B cell (primary cell): ENCODE data around the gene B4GALT7. TPM values are rescaled to one million over a fixed set of nuclear protein-coding genes. Genes with fewer than 3 reads are reported as not detected.
"Not testable (repeated sequence)": the region's sequence is repeated elsewhere in the genome, so short reads cannot be mapped to it uniquely, and the experiment has no call there.

Source experiments
- ATAC-seq: fragments of 200-7000 bp; cut with Tn5 transposase; one replicate; pipeline ENCODE4 v1.10.0; 2021; ENCODE audit warnings: low read depth, mild to moderate bottlenecking, moderate number of reproducible peaks, moderate library complexity
- CTCF ChIA-PET: fragments of 350-600 bp; sonication (Branson Sonifier 250); formaldehyde crosslinking; loops from one replicate; lab custom pipeline; 2021; ENCODE audit warnings: antibody characterized with exemption, inconsistent platforms; lab: Charles Lee
- POLR2A ChIA-PET: fragments of 350-600 bp; sonication (Branson Sonifier 250); formaldehyde crosslinking; loops from one replicate; lab custom pipeline; 2021; ENCODE audit warnings: antibody characterized with exemption; lab: Charles Lee
- DNase-seq: peaks from one replicate; pipeline ENCODE4 v3.0.0; 2013
- H2AFZ ChIP-seq: 2 replicates; pipeline ENCODE4 v1.6.1; 2012; ENCODE audit warnings: mild to moderate bottlenecking, low read depth, low read length; ENCODE audit not compliant: insufficient read depth, poor library complexity, severe bottlenecking
- H3K27ac ChIP-seq, 2 donors: 1 replicate in 1 of 2; 2 replicates in 1 of 2; pipeline ENCODE4 v1.5.1; 2012 to 2013; ENCODE audit warnings: low read length in 2 of 2, mild to moderate bottlenecking in 2 of 2, moderate library complexity in 1 of 2
- H3K27me3 ChIP-seq, 4 experiments: fragments of 200-600 bp in 1 of 4; sonication (generic) in 1 of 4; replicated peaks in 1 of 4; 1 replicate in 2 of 4; 2 replicates in 2 of 4; pipeline versions ENCODE4 v1.6.1 to v1.7.0; 2013 to 2016; ENCODE audit warnings: low read length in 3 of 4, mild to moderate bottlenecking in 2 of 4, mixed read lengths in 1 of 4, moderate library complexity in 1 of 4; ENCODE audit not compliant: insufficient read depth in 4 of 4, control insufficient read depth in 3 of 4; ENCODE audit errors: control extremely low read depth in 1 of 4
- H3K36me3 ChIP-seq, 2 experiments: replicated peaks in 1 of 2; 1 replicate in 1 of 2; 2 replicates in 1 of 2; pipeline versions ENCODE4 v1.6.1 to v1.7.1; 2013; ENCODE audit warnings: low read length in 1 of 2; ENCODE audit not compliant: insufficient read depth in 2 of 2, control insufficient read depth in 1 of 2; ENCODE audit errors: control extremely low read depth in 1 of 2, extremely low read depth in 1 of 2
- H3K4me1 ChIP-seq, 2 donors: fragments of 200-600 bp in 1 of 2; sonication (generic) in 1 of 2; 1 replicate in 1 of 2; 2 replicates in 1 of 2; pipeline versions ENCODE4 v1.5.1 to v1.6.1; 2013 to 2017; ENCODE audit warnings: low read length in 2 of 2; ENCODE audit not compliant: control insufficient read depth in 2 of 2, insufficient read depth in 2 of 2
- H3K4me2 ChIP-seq: replicated peaks from 2 replicates; pipeline ENCODE3; 2012; ENCODE audit warnings: mild to moderate bottlenecking, low read depth, low read length; ENCODE audit not compliant: poor library complexity, severe bottlenecking
- H3K4me3 ChIP-seq, 5 experiments: fragments of 200-600 bp in 1 of 5; sonication (generic) in 1 of 5; 1 replicate in 3 of 5; 2 replicates in 2 of 5; pipeline versions ENCODE4 v1.5.1 to v1.7.0; 2011 to 2016; ENCODE audit warnings: low read length in 4 of 5, mild to moderate bottlenecking in 4 of 5, low read depth in 2 of 5, control low read depth in 1 of 5, moderate library complexity in 1 of 5; ENCODE audit not compliant: insufficient read depth in 1 of 5; ENCODE audit errors: control extremely low read depth in 1 of 5, extremely low read depth in 1 of 5
- H3K79me2 ChIP-seq: fragments of 200-600 bp; sonication (generic); one replicate; pipeline ENCODE4 v1.6.0; 2016; ENCODE audit warnings: low read length; ENCODE audit not compliant: control insufficient read depth, insufficient read depth
- H3K9ac ChIP-seq: fragments of 200-600 bp; sonication (generic); 2 replicates; pipeline ENCODE4 v1.6.1; 2017; ENCODE audit warnings: mild to moderate bottlenecking, low read length, moderate library complexity
- H3K9me3 ChIP-seq, 3 donors: one replicate each; pipeline versions ENCODE4 v1.6.1 to v1.7.1; 2013; ENCODE audit warnings: low read length in 2 of 3; ENCODE audit not compliant: control insufficient read depth in 2 of 3, insufficient read depth in 1 of 3; ENCODE audit errors: control extremely low read depth in 1 of 3
- H4K20me1 ChIP-seq: 2 replicates; pipeline ENCODE4 v1.6.0; 2012; ENCODE audit warnings: mild to moderate bottlenecking, low read length; ENCODE audit not compliant: insufficient read depth, control insufficient read depth, poor library complexity, severe bottlenecking
- H3K27ac Mint-ChIP-seq: one replicate; pipeline ENCODE4 v1.8.0; 2021; ENCODE audit warnings: mixed read lengths
- H3K27me3 Mint-ChIP-seq: one replicate; pipeline ENCODE4 v1.8.0; 2021; ENCODE audit warnings: mixed read lengths
- H3K4me1 Mint-ChIP-seq: one replicate; pipeline ENCODE4 v1.8.0; 2021; ENCODE audit warnings: mixed read lengths
- H3K4me3 Mint-ChIP-seq: one replicate; pipeline ENCODE4 v1.8.0; 2021; ENCODE audit warnings: mixed read lengths
- H3K9me3 Mint-ChIP-seq: one replicate; pipeline ENCODE4 v1.8.0; 2022; ENCODE audit warnings: mixed read lengths; ENCODE audit not compliant: insufficient read depth
- WGBS: methylation state at CpG from one replicate; pipeline ENCODE4 v1.1.5; 2013; ENCODE audit warnings: missing lambda C conversion rate; ENCODE audit not compliant: insufficient coverage; 5-methylcytosine and 5-hydroxymethylcytosine counted together
- intact Hi-C: fragments of 100-400 bp; cut with micrococcal nuclease; formaldehyde crosslinking; loops from one replicate; pipeline ENCODE4 v1.10.0; 2022
- polyA plus RNA-seq: library from polyadenylated mRNA; depleted of rRNA; stranded (reverse); fragments of >200 nt; gene quantifications from 2 replicates; pipeline ENCODE4 v1.2.3, GENCODE V29; 2012
- total RNA-seq, 2 donors: library from RNA; stranded (reverse); fragments of 120-200 nt in 1 of 2; gene quantifications; 1 replicate in 1 of 2; 2 replicates in 1 of 2; pipeline versions ENCODE4 v1.2.3 to v1.2.4, GENCODE V29; 2013 to 2022

B4GALT7 gene
- total and polyA plus RNA-seq, 2 donors (not counting 1 experiment from before 2014, with no cell fraction given) = 27.0 to 41.8 TPM

- ATAC-seq, intact Hi-C loops: not testable (repeated sequence)
- no CpG with 5 or more reads among the region's 3 CpGs for WGBS
Measured at GRCh38 chr5:177634912-177635311, 35.0 kb downstream of the B4GALT7 start.

GRCh38 chr5:177645462-177645861, 45.5 kb downstream of the B4GALT7 start:
- H3K27me3 Mint-ChIP-seq, H3K4me1 ChIP-seq, H3K27me3 ChIP-seq, POLR2A ChIA-PET, CTCF ChIA-PET, ATAC-seq, H3K9me3 ChIP-seq, H3K9me3 Mint-ChIP-seq, H2AFZ ChIP-seq, H3K4me1 Mint-ChIP-seq, H3K4me3 ChIP-seq, H3K79me2 ChIP-seq, H3K27ac Mint-ChIP-seq, H3K27ac ChIP-seq, H3K9ac ChIP-seq, H3K36me3 ChIP-seq, H3K4me3 Mint-ChIP-seq, H4K20me1 ChIP-seq, H3K4me2 ChIP-seq, DNase-seq, intact Hi-C loops: not testable (repeated sequence)
- no CpG with 5 or more reads among the region's 1 CpG for WGBS

More at GRCh38 chr5:177634912-177635311, 35.0 kb downstream of the B4GALT7 start:
- H3K36me3 ChIP-seq, H3K4me2 ChIP-seq, H3K4me3 Mint-ChIP-seq, H3K27ac Mint-ChIP-seq, H2AFZ ChIP-seq, H3K9me3 ChIP-seq, H3K4me3 ChIP-seq, H3K27me3 Mint-ChIP-seq, DNase-seq, H4K20me1 ChIP-seq, H3K27ac ChIP-seq, H3K9me3 Mint-ChIP-seq, CTCF ChIA-PET, H3K79me2 ChIP-seq, H3K4me1 Mint-ChIP-seq, H3K27me3 ChIP-seq, H3K9ac ChIP-seq, H3K4me1 ChIP-seq, POLR2A ChIA-PET: not testable (repeated sequence)

GRCh38 chr5:177651235-177651634, 51.3 kb downstream of the B4GALT7 start:
- H3K4me2 ChIP-seq, H3K9ac ChIP-seq, H2AFZ ChIP-seq, H3K4me1 ChIP-seq, H3K27me3 Mint-ChIP-seq, ATAC-seq, H3K9me3 ChIP-seq, H3K36me3 ChIP-seq, H3K27me3 ChIP-seq, DNase-seq, H3K27ac Mint-ChIP-seq, CTCF ChIA-PET, intact Hi-C loops, H3K4me1 Mint-ChIP-seq, POLR2A ChIA-PET, H3K9me3 Mint-ChIP-seq, H3K79me2 ChIP-seq, H4K20me1 ChIP-seq, H3K4me3 ChIP-seq, H3K27ac ChIP-seq, H3K4me3 Mint-ChIP-seq: not testable (repeated sequence)
- no CpG with 5 or more reads among the region's 2 CpGs for WGBS

DNA sequence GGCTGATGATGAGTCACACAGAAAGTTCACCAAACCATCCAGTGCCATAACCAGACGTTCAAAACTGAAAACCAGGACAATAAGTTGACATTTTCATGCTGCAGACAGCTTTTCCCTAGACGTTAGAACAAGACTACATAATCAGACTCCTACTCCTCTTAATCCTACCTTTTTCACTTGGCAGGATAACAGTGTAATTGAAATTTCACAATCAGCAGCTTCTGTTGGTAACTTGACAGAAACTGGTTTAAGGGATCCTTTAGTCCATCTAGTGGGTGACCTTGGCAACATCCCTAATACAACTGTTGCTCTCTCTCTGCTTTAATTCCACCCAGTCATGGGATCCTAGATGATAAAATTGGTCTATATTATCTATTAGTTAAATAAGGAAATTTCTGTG, 57.9 kb downstream of the B4GALT7 start:
- intact Hi-C loops, H3K9ac ChIP-seq, H3K27ac Mint-ChIP-seq, DNase-seq, H3K27ac ChIP-seq, H4K20me1 ChIP-seq, H3K27me3 ChIP-seq, H3K4me2 ChIP-seq, ATAC-seq, H3K27me3 Mint-ChIP-seq, H3K9me3 ChIP-seq, H3K4me1 ChIP-seq, H3K9me3 Mint-ChIP-seq, H3K4me3 ChIP-seq, POLR2A ChIA-PET, CTCF ChIA-PET, H2AFZ ChIP-seq, H3K4me3 Mint-ChIP-seq, H3K36me3 ChIP-seq: not testable (repeated sequence)
- WGBS = no CpG with 5 or more reads among the region's 2 CpGs
- H3K4me1 Mint-ChIP-seq = peaks cover 23% of the 10 kb centered on the region
- H3K79me2 ChIP-seq = peaks cover 14% of the 10 kb centered on the region
